Measurements from ENCODE around the gene CLCN7.
A peak's percentile ranks its signal among the peaks of the same experiment; 100 is the strongest.

Gene CLCN7

GRCh38 chr16:1509307-1510221 lies 34.7 kb upstream of the CLCN7 start:
- Histone ChIP-seq H3K23ac (ENCODE audit: low read depth, low read length, poor library complexity) (no peak overlapping the region), H2AK5ac (ENCODE audit: low read depth, low read length) (no peak overlapping the region), H3K36me3 (replicated peaks in 1 of 2; ENCODE audit: control insufficient read depth in 2 of 2, insufficient read depth in 2 of 2, low read length in 2 of 2) (peaks cover 27 to 82% of the 10 kb centered on the region in 2 donors), H2BK12ac (ENCODE audit: low read length) (no peak overlapping the region), H2BK120ac (ENCODE audit: low read depth, low read length) (no peak overlapping the region), H3K9ac (ENCODE audit: low read depth, low read length, poor library complexity) (no peak overlapping the region), H3K9me3 (replicated peaks in 1 of 2; ENCODE audit: control insufficient read depth in 2 of 2, insufficient read depth in 1 of 2, low read depth in 1 of 2, low read length in 2 of 2) (peaks cover 4 to 6% of the 10 kb centered on the region in 2 donors), H4K8ac (ENCODE audit: low read depth, low read length) (peak overlapping the region; percentile 92), H3K4me2 (ENCODE audit: insufficient read depth, low read length, poor library complexity, severe bottlenecking) (no peak overlapping the region), H2BK15ac (ENCODE audit: low read length) (no peak overlapping the region), H3K79me1 (ENCODE audit: low read depth, low read length) (peaks cover 10% of the 10 kb centered on the region), H4K91ac (ENCODE audit: low read depth, low read length, poor library complexity) (no peak overlapping the region), H3K18ac (ENCODE audit: low read length) (no peak overlapping the region), H3K14ac (ENCODE audit: low read length) (no peak overlapping the region), H2BK5ac (ENCODE audit: low read length) (peak overlapping the region; percentile 75), H3K4ac (ENCODE audit: low read length) (no peak overlapping the region), H3K27ac (replicated peaks; ENCODE audit: low read length) (no peak overlapping the region), H3K27me3 (ENCODE audit: control insufficient read depth in 3 of 3, insufficient read depth in 3 of 3, low read depth in 1 of 3, low read length in 3 of 3) (no peaks in the 10 kb centered on the region), H3K4me3 (ENCODE audit: low read length in 2 of 2) (no peak overlapping the region), H3K4me1 (ENCODE audit: control insufficient read depth in 2 of 2, insufficient read depth in 1 of 2, low read depth in 1 of 2, low read length in 2 of 2) (no peaks in the 10 kb centered on the region), H2AFZ (ENCODE audit: low read length) (no peak overlapping the region)
- DNase-seq (ENCODE audit: low spot score) = no peak
- no CpG with 5 or more reads among the region's 44 CpGs for WGBS, 2 donors (ENCODE audit: extremely low coverage in 2 of 2, insufficient read length in 2 of 2, insufficient replicate concordance in 1 of 2)

- no peak overlapping the region for H3K4me2 ChIP-seq (ENCODE audit: insufficient read depth, low read length, poor library complexity, severe bottlenecking)
- no peak overlapping the region for H2BK120ac ChIP-seq (ENCODE audit: low read depth, low read length)
- no peak overlapping the region for H2BK12ac ChIP-seq (ENCODE audit: low read length)
- DNase-seq (ENCODE audit: low spot score) = no peak
- no CpG with 5 or more reads among the region's 24 CpGs for WGBS, 2 donors (ENCODE audit: extremely low coverage in 2 of 2, insufficient read length in 2 of 2, insufficient replicate concordance in 1 of 2)
- H2BK15ac ChIP-seq (ENCODE audit: low read length) = no peak overlapping the region
- H3K18ac ChIP-seq (ENCODE audit: low read length) = no peak overlapping the region
- H3K36me3 ChIP-seq (replicated peaks in 1 of 2; ENCODE audit: control insufficient read depth in 2 of 2, insufficient read depth in 2 of 2, low read length in 2 of 2) = peaks cover 26 to 79% of the 10 kb centered on the region in 2 donors
- H3K23ac ChIP-seq (ENCODE audit: low read depth, low read length, poor library complexity) = no peak overlapping the region
- peak overlapping the region; percentile 92 for H4K8ac ChIP-seq (ENCODE audit: low read depth, low read length)
- no peaks in the 10 kb centered on the region for H3K4me1 ChIP-seq (ENCODE audit: control insufficient read depth in 2 of 2, insufficient read depth in 1 of 2, low read depth in 1 of 2, low read length in 2 of 2)
- H3K9me3 ChIP-seq (replicated peaks in 1 of 2; ENCODE audit: control insufficient read depth in 2 of 2, insufficient read depth in 1 of 2, low read depth in 1 of 2, low read length in 2 of 2) = peaks cover 0 to 2% of the 10 kb centered on the region in 2 donors
- H3K14ac ChIP-seq (ENCODE audit: low read length) = no peak overlapping the region
- H3K9ac ChIP-seq (ENCODE audit: low read depth, low read length, poor library complexity) = no peak overlapping the region
- no peak overlapping the region for H2AFZ ChIP-seq (ENCODE audit: low read length)
- H2AK5ac ChIP-seq (ENCODE audit: low read depth, low read length) = no peak overlapping the region
- no peak overlapping the region for H3K27ac ChIP-seq (replicated peaks; ENCODE audit: low read length)
- no peak overlapping the region for H3K4me3 ChIP-seq (ENCODE audit: low read length in 2 of 2)
- peak overlapping the region; percentile 75 for H2BK5ac ChIP-seq (ENCODE audit: low read length)
- H3K4ac ChIP-seq (ENCODE audit: low read length) = no peak overlapping the region
- peaks cover 10% of the 10 kb centered on the region for H3K79me1 ChIP-seq (ENCODE audit: low read depth, low read length)
- H4K91ac ChIP-seq (ENCODE audit: low read depth, low read length, poor library complexity) = no peak overlapping the region
- no peaks in the 10 kb centered on the region for H3K27me3 ChIP-seq (ENCODE audit: control insufficient read depth in 3 of 3, insufficient read depth in 3 of 3, low read depth in 1 of 3, low read length in 3 of 3)
Measured at GRCh38 chr16:1508494-1509187, 33.8 kb upstream of the CLCN7 start.

GRCh38 chr16:1506494-1507213 lies 31.8 kb upstream of the CLCN7 start:
- Histone ChIP-seq H3K4me1 (ENCODE audit: control insufficient read depth in 2 of 2, insufficient read depth in 1 of 2, low read depth in 1 of 2, low read length in 2 of 2) (no peaks in the 10 kb centered on the region), H3K4me3 (ENCODE audit: low read length in 2 of 2) (no peak overlapping the region), H2BK5ac (ENCODE audit: low read length) (no peak overlapping the region), H2AK5ac (ENCODE audit: low read depth, low read length) (no peak overlapping the region), H3K4me2 (ENCODE audit: insufficient read depth, low read length, poor library complexity, severe bottlenecking) (no peak overlapping the region), H2BK15ac (ENCODE audit: low read length) (no peak overlapping the region), H3K9me3 (replicated peaks in 1 of 2; ENCODE audit: control insufficient read depth in 2 of 2, insufficient read depth in 1 of 2, low read depth in 1 of 2, low read length in 2 of 2) (peaks cover 0 to 5% of the 10 kb centered on the region in 2 donors), H2BK12ac (ENCODE audit: low read length) (no peak overlapping the region), H2AFZ (ENCODE audit: low read length) (no peak overlapping the region), H3K27ac (replicated peaks; ENCODE audit: low read length) (no peak overlapping the region), H3K23ac (ENCODE audit: low read depth, low read length, poor library complexity) (no peak overlapping the region), H4K8ac (ENCODE audit: low read depth, low read length) (no peak overlapping the region), H3K9ac (ENCODE audit: low read depth, low read length, poor library complexity) (no peak overlapping the region), H3K14ac (ENCODE audit: low read length) (no peak overlapping the region), H2BK120ac (ENCODE audit: low read depth, low read length) (no peak overlapping the region), H4K91ac (ENCODE audit: low read depth, low read length, poor library complexity) (no peak overlapping the region), H3K27me3 (ENCODE audit: control insufficient read depth in 3 of 3, insufficient read depth in 3 of 3, low read depth in 1 of 3, low read length in 3 of 3) (no peaks in the 10 kb centered on the region), H3K36me3 (replicated peaks in 1 of 2; ENCODE audit: control insufficient read depth in 2 of 2, insufficient read depth in 2 of 2, low read length in 2 of 2) (peaks cover 42 to 87% of the 10 kb centered on the region in 2 donors), H3K18ac (ENCODE audit: low read length) (no peak overlapping the region), H3K79me1 (ENCODE audit: low read depth, low read length) (peaks cover 10% of the 10 kb centered on the region), H3K4ac (ENCODE audit: low read length) (no peak overlapping the region)
- no CpG with 5 or more reads among the region's 37 CpGs for WGBS, 2 donors (ENCODE audit: extremely low coverage in 2 of 2, insufficient read length in 2 of 2, insufficient replicate concordance in 1 of 2)
- no peak for DNase-seq (ENCODE audit: low spot score)

All from neuronal stem cell (in vitro differentiated cells).